Activated naive CD4-positive, alpha-beta T cell treated with anti-CD3 and anti-CD28 coated beads, Interleukin-2, amount 10 ng/mL, durations not matched to agents 7 days and 5 days (primary cell): Measurements from ENCODE around the gene CCDC77.

Experiments
- CTCF ChIA-PET: fragments of 350-600 bp; sonication (Branson Sonifier 250); formaldehyde crosslinking; loops from one replicate; lab custom pipeline; 2021; ENCODE audit warnings: antibody characterized with exemption; lab: Charles Lee
- DNase-seq: peaks from one replicate; pipeline ENCODE4 v3.0.0-alpha.2; 2020
- H3K27ac Mint-ChIP-seq: one replicate; pipeline ENCODE4 v1.8.0; 2021; ENCODE audit warnings: mild to moderate bottlenecking, moderate library complexity, mixed read lengths
- H3K27me3 Mint-ChIP-seq: one replicate; pipeline ENCODE4 v1.8.0; 2021; ENCODE audit warnings: mild to moderate bottlenecking, mixed read lengths
- H3K36me3 Mint-ChIP-seq: one replicate; pipeline ENCODE4 v1.8.0; 2021; ENCODE audit warnings: mixed read lengths
- H3K4me1 Mint-ChIP-seq: one replicate; pipeline ENCODE4 v1.8.0; 2021; ENCODE audit warnings: mixed read lengths
- H3K4me3 Mint-ChIP-seq: one replicate; pipeline ENCODE4 v1.8.0; 2021; ENCODE audit warnings: mild to moderate bottlenecking, moderate library complexity, mixed read lengths
- H3K9me3 Mint-ChIP-seq: one replicate; pipeline ENCODE4 v1.8.0; 2021; ENCODE audit warnings: mixed read lengths

Gene CCDC77

GRCh38 chr12:460261-461230 lies 59.1 kb downstream of the CCDC77 start:
- H3K9me3 Mint-ChIP-seq, result no peaks in the 10 kb centered on the region
- no peak overlapping the region for H3K27ac Mint-ChIP-seq
- H3K4me1 Mint-ChIP-seq, result peaks cover 13% of the 10 kb centered on the region
- no peaks in the 10 kb centered on the region for H3K36me3 Mint-ChIP-seq
- peak; percentile 55 for DNase-seq
- H3K4me3 Mint-ChIP-seq, result peak overlapping the region; percentile 78
- peaks cover 94% of the 10 kb centered on the region for H3K27me3 Mint-ChIP-seq
- CTCF ChIA-PET, result no interaction called here

- H3K4me3 Mint-ChIP-seq, result peak overlapping the region; percentile 78
- no peaks in the 10 kb centered on the region for H3K9me3 Mint-ChIP-seq
- peaks cover 13% of the 10 kb centered on the region for H3K4me1 Mint-ChIP-seq
- CTCF ChIA-PET, result interaction anchor here (0.6 to 0.7 kb wide), 2 partner anchors 10 to 17 kb away, joined by 3 read pairs; no protein-coding TSS in a partner anchor
- H3K27me3 Mint-ChIP-seq, result peaks cover 87% of the 10 kb centered on the region
- DNase-seq, result no peak
- H3K36me3 Mint-ChIP-seq, result no peaks in the 10 kb centered on the region
- H3K27ac Mint-ChIP-seq, result no peak overlapping the region
These were observed 60.0 kb downstream of the CCDC77 start for GRCh38 chr12:461425-461824.

- Mint-ChIP-seq H3K27me3 (peaks cover 70% of the 10 kb centered on the region), H3K4me1 (peaks cover 13% of the 10 kb centered on the region), H3K36me3 (no peaks in the 10 kb centered on the region), H3K9me3 (no peaks in the 10 kb centered on the region), H3K27ac (no peak overlapping the region), H3K4me3 (no peak overlapping the region)
- CTCF ChIA-PET, result interaction anchor here (0.9 to 1.5 kb wide), 5 partner anchors 8 to 84 kb away, joined by 3 to 6 read pairs (median 4); no protein-coding TSS in a partner anchor
- no peak for DNase-seq
These were observed 61.7 kb downstream of the CCDC77 start for GRCh38 chr12:462936-463705.

- CTCF ChIA-PET, result interaction anchor here (0.6 to 1.5 kb wide), 3 partner anchors 12 to 105 kb away, joined by 3 to 4 read pairs (median 3); no protein-coding TSS in a partner anchor
- H3K27me3 Mint-ChIP-seq, result peaks cover 58% of the 10 kb centered on the region
- no peaks in the 10 kb centered on the region for H3K9me3 Mint-ChIP-seq
- H3K4me1 Mint-ChIP-seq, result peaks cover 5% of the 10 kb centered on the region
- no peaks in the 10 kb centered on the region for H3K36me3 Mint-ChIP-seq
- H3K27ac Mint-ChIP-seq, result no peak overlapping the region
- no peak for DNase-seq
- no peak overlapping the region for H3K4me3 Mint-ChIP-seq
These were observed 63.2 kb downstream of the CCDC77 start for GRCh38 chr12:464484-465267.

- H3K4me1 Mint-ChIP-seq, result peaks cover 2% of the 10 kb centered on the region
- H3K27ac Mint-ChIP-seq, result no peak overlapping the region
- peaks cover 53% of the 10 kb centered on the region for H3K27me3 Mint-ChIP-seq
- DNase-seq, result no peak
- CTCF ChIA-PET, result no interaction called here
- H3K4me3 Mint-ChIP-seq, result no peak overlapping the region
- H3K36me3 Mint-ChIP-seq, result no peaks in the 10 kb centered on the region
- no peaks in the 10 kb centered on the region for H3K9me3 Mint-ChIP-seq
These were observed 64.6 kb downstream of the CCDC77 start for GRCh38 chr12:466039-466438.

- Mint-ChIP-seq H3K27me3 (peaks cover 45% of the 10 kb centered on the region), H3K4me1 (no peaks in the 10 kb centered on the region), H3K27ac (no peak overlapping the region), H3K9me3 (no peaks in the 10 kb centered on the region), H3K36me3 (no peaks in the 10 kb centered on the region), H3K4me3 (no peak overlapping the region)
- CTCF ChIA-PET, result interaction anchor here (1.4 to 1.9 kb wide), 2 partner anchors 11 to 80 kb away, joined by 5 to 7 read pairs; no protein-coding TSS in a partner anchor
- no peak for DNase-seq
These were observed 65.3 kb downstream of the CCDC77 start for GRCh38 chr12:466762-467161.

GRCh38 chr12:467591-467990 lies 66.1 kb downstream of the CCDC77 start:
- DNase-seq, result no peak
- H3K36me3 Mint-ChIP-seq, result no peaks in the 10 kb centered on the region
- no peak overlapping the region for H3K4me3 Mint-ChIP-seq
- H3K27ac Mint-ChIP-seq, result no peak overlapping the region
- no peaks in the 10 kb centered on the region for H3K9me3 Mint-ChIP-seq
- no peaks in the 10 kb centered on the region for H3K4me1 Mint-ChIP-seq
- H3K27me3 Mint-ChIP-seq, result peaks cover 37% of the 10 kb centered on the region
- CTCF ChIA-PET, result interaction anchor here (1.3 to 1.9 kb wide), 3 partner anchors 12 to 79 kb away, joined by 4 to 7 read pairs (median 5); no protein-coding TSS in a partner anchor

- Mint-ChIP-seq H3K4me1 (no peaks in the 10 kb centered on the region), H3K36me3 (no peaks in the 10 kb centered on the region), H3K9me3 (no peaks in the 10 kb centered on the region), H3K4me3 (no peak overlapping the region), H3K27ac (no peak overlapping the region), H3K27me3 (peaks cover 29% of the 10 kb centered on the region)
- CTCF ChIA-PET, result interaction anchor here (1.3 to 1.9 kb wide), 2 partner anchors 62 to 78 kb away, joined by 4 to 7 read pairs; no protein-coding TSS in a partner anchor
- DNase-seq, result no peak
These were observed 67.4 kb downstream of the CCDC77 start for GRCh38 chr12:468671-469389.

GRCh38 chr12:470133-470532 lies 68.7 kb downstream of the CCDC77 start:
- Mint-ChIP-seq H3K27me3 (peaks cover 24% of the 10 kb centered on the region), H3K4me3 (no peak overlapping the region)
- CTCF ChIA-PET, result interaction anchor here (2.7 kb wide), 1 partner anchor 17 kb away, joined by 8 read pairs; no protein-coding TSS in a partner anchor

GRCh38 chr12:473198-473597 lies 71.8 kb downstream of the CCDC77 start:
- Mint-ChIP-seq H3K27ac (no peak overlapping the region), H3K4me3 (no peak overlapping the region), H3K27me3 (peaks cover 39% of the 10 kb centered on the region), H3K36me3 (no peaks in the 10 kb centered on the region), H3K4me1 (no peaks in the 10 kb centered on the region), H3K9me3 (no peaks in the 10 kb centered on the region)
- DNase-seq, result no peak
- CTCF ChIA-PET, result no interaction called here

More at GRCh38 chr12:470133-470532, 68.7 kb downstream of the CCDC77 start:
- no peak for DNase-seq
- no peaks in the 10 kb centered on the region for H3K36me3 Mint-ChIP-seq
- no peak overlapping the region for H3K27ac Mint-ChIP-seq
- H3K9me3 Mint-ChIP-seq, result no peaks in the 10 kb centered on the region
- no peaks in the 10 kb centered on the region for H3K4me1 Mint-ChIP-seq

GRCh38 chr12:473863-474577 lies 72.6 kb downstream of the CCDC77 start:
- Mint-ChIP-seq H3K27me3 (peaks cover 40% of the 10 kb centered on the region), H3K36me3 (no peaks in the 10 kb centered on the region), H3K4me1 (no peaks in the 10 kb centered on the region), H3K4me3 (no peak overlapping the region), H3K27ac (no peak overlapping the region), H3K9me3 (no peaks in the 10 kb centered on the region)
- CTCF ChIA-PET, result no interaction called here
- no peak for DNase-seq

- Mint-ChIP-seq H3K36me3 (no peaks in the 10 kb centered on the region), H3K4me1 (no peaks in the 10 kb centered on the region), H3K27me3 (peaks cover 35% of the 10 kb centered on the region), H3K4me3 (no peak overlapping the region), H3K27ac (no peak overlapping the region), H3K9me3 (no peaks in the 10 kb centered on the region)
- CTCF ChIA-PET, result interaction anchor here (0.8 to 1.4 kb wide), 2 partner anchors 22 to 23 kb away, joined by 4 read pairs; no protein-coding TSS in a partner anchor
- no peak for DNase-seq
These were observed 73.8 kb downstream of the CCDC77 start for GRCh38 chr12:475286-475685.
